ENCODE data around the gene GLT1D1.

GLT1D1 gene

DNA sequence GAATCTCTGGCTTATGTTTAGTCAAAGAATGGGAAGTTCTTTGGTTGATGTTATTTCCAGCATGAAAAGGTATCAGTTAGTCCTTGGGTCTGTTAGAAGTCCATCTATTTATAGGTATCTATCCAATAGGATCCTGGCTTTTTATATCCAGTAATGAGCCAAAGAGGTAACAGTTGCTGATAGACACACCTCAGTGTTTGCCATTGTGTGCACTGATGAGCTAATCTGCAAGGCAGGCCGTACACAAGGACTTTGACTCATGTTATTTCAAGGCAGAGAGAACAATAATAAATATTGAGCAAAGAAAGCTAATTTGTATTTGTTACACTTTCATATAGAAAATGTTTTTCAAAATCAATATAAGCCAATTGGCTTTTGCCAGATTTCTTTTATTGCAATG is 56.4 kb downstream of the GLT1D1 start:
- no peak for DNase-seq (ENCODE audit: extremely low read depth in 1 of 2, low read depth in 1 of 2)

DNA sequence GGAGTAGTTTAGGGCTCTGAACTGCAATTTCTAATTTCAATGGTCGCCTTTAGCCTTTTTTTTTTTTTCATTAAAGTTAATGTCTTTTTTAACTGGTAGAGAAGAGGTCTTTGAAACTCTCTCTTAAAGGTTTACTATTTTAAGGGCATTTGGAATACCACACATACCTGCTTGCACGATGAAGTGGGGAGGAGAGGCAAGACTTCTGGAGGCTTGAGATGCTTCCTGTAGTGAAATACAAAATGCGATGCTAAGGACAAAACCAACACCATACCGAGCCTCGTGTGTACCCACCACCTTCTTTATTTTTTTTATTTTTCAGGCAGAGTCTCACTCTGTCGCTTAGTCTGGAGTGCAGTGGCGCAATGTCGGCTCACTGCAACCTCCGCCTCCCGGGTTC is 57.4 kb downstream of the GLT1D1 start:
- DNase-seq (ENCODE audit: extremely low read depth in 1 of 2, low read depth in 1 of 2) = no peak

DNA sequence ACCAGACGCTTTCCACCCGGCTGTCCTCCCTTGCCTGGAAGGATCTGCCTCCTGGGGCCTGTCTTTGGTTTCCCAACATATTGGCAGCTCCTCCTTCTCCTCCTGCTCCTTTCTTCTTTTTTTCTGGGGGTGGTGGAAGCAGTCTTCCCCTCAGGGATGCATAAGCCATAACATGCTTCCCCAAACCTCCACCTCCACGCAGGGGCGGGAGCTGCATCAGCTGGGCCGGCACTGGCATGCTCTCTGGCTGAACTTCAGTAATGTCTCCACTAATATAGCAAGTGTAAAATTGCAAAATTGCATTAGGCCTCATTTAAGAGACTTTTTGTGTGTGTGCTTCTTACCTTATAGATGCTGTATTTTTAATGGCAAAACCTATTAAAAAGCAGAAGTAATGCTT is 58.6 kb downstream of the GLT1D1 start:
- no peak for DNase-seq (ENCODE audit: extremely low read depth in 1 of 2, low read depth in 1 of 2)

DNA sequence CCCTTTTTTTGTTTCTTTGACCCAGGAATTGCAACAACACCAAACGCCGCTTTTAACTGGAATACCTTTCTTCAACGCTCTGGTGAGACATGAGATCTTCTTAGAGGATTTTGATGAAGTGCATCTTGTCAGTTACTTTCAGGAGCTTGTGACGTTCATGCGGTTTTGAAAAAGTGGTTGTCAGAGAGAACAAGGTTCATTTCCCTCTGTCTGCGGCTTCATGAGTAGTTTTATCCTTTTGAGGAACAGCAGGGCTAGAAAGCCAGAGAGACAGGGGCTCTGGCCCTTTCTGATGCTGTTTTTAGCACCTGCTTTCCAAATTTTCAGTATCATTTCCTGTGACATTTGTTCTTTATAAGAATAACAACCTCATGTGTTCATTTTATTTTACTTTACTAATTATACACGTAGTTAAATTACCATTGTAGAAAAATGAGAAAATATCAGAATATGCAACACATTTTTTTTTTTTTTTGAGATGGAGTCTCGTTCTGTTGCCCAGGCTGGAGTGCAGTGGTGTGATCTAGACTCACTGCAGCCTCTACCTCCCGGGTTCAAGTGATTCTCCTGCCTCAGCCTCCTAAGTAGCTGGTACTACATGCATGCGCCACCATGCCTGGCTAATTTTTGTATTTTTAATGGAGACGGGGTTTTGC is 61.8 kb downstream of the GLT1D1 start:
- no peak for DNase-seq (ENCODE audit: extremely low read depth in 1 of 2, low read depth in 1 of 2)

DNA sequence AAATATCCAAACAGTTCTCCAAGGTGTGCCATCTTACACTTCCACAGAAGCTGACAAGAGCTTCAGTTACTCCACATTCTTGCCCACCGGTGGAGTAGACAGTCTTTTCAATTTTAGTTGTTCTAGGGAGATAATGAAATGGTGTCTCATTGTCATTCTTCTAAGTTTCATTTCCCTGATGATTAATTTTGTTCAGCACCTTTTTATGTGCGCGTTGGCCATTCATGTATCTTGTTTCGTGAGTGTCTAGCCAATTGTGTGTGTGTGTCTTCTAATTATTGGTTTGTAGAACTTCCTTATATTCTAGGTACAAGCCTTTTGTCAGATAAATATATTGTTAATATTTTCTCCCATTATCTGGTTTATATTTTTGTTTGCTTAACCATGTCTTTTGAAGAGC is 63.1 kb downstream of the GLT1D1 start:
- DNase-seq (ENCODE audit: extremely low read depth in 1 of 2, low read depth in 1 of 2) = no peak

DNA sequence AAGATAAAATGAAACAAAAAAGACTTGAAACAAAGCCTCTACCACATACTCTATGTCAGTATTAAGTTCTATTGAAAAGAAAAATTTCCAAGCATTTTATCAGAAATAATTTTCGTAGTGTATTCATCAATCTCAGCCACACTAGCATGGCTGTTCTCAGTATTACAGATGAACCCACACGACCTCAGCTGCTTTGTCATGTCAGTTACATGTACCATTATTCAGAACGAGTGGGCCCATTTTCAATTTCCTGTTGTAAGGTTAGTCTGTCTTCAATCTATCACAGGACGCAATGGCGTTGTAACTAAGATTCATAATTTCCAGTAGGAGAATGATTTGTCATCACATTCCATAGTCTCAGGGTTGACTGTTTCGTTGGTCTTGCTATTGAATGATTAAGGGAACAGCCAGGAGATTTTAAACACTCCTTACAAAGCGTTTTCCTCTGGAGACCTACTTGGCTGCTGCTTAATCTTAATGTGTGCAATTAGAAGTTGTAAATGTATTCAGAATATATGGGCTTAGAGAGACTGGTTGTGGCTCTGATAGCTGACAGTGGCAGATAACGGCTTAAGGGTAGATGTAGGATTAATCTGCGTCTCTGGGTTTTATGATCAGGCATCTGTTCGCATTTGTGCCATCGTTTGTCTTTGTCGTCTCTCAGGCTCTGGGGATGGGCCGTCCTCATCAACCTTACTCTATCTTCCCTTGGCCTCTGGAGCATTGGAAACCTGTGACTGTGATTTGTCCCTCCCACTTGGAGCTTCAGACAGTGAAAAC is 65.4 kb downstream of the GLT1D1 start:
- DNase-seq (ENCODE audit: extremely low read depth in 1 of 2, low read depth in 1 of 2) = no peak

DNA sequence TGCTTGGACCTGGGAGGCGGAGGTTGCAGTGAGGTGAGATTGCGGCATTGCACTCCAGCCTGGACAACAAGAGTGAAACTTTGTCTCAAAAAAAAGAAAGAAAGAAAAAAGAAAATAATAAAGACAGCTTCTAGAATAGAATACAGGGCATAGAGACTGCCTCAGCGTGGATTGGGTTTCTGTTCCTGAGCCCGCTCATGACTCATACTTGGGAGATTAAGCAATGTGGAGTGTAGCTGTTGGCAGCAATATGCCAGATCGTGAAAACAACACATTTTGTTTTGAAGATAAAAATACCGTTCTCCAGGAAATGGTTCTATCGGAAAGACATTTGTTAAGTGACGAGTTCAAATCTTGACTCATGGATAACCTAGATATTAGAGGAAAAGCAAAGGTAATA is 67.2 kb downstream of the GLT1D1 start:
- DNase-seq (ENCODE audit: extremely low read depth in 1 of 2, low read depth in 1 of 2) = no peak

- DNase-seq (ENCODE audit: extremely low read depth in 1 of 2, low read depth in 1 of 2) = no peak
These were observed 75.1 kb downstream of the GLT1D1 start for GRCh38 chr12:128928361-128928760.

GRCh38 chr12:128929057-128929456 is 75.8 kb downstream of the GLT1D1 start:
- no peak for DNase-seq (ENCODE audit: extremely low read depth in 1 of 2, low read depth in 1 of 2)

DNA sequence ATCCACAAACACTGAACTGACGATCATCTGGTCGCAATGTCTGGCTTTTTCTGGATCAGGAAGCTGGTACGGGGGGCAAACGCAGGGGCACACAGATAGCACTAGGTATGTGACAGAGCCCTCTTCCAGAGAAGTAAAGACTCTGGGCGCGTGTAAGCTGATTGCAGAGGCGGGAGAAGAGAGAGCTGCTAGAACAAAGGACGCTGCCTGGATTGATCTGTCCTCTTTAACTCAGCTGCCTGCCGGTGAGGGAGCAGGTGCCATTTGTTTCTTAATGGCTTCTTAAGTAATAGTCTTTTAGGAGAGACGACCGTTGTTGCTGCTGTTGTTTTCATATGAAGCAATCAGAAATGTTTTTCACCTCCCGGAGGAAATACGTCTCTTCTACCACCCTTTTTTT is 77.3 kb downstream of the GLT1D1 start:
- no peak for DNase-seq (ENCODE audit: extremely low read depth in 1 of 2, low read depth in 1 of 2)

- no peak for DNase-seq (ENCODE audit: extremely low read depth in 1 of 2, low read depth in 1 of 2)
These were observed 79.2 kb downstream of the GLT1D1 start for GRCh38 chr12:128932521-128932920.

- DNase-seq (ENCODE audit: extremely low read depth in 1 of 2, low read depth in 1 of 2) = no peak
These were observed 79.8 kb downstream of the GLT1D1 start for GRCh38 chr12:128933039-128933438.

GRCh38 chr12:128933926-128934325 is 80.6 kb downstream of the GLT1D1 start:
- no peak for DNase-seq (ENCODE audit: extremely low read depth in 1 of 2, low read depth in 1 of 2)

- DNase-seq (ENCODE audit: extremely low read depth in 1 of 2, low read depth in 1 of 2) = no peak
These were observed 85.6 kb downstream of the GLT1D1 start for GRCh38 chr12:128938886-128939285.

- no peak for DNase-seq (ENCODE audit: extremely low read depth in 1 of 2, low read depth in 1 of 2)
These were observed 87.0 kb downstream of the GLT1D1 start for GRCh38 chr12:128940090-128940888.

GRCh38 chr12:128940974-128941373 is 87.7 kb downstream of the GLT1D1 start:
- DNase-seq (ENCODE audit: extremely low read depth in 1 of 2, low read depth in 1 of 2) = no peak

DNA sequence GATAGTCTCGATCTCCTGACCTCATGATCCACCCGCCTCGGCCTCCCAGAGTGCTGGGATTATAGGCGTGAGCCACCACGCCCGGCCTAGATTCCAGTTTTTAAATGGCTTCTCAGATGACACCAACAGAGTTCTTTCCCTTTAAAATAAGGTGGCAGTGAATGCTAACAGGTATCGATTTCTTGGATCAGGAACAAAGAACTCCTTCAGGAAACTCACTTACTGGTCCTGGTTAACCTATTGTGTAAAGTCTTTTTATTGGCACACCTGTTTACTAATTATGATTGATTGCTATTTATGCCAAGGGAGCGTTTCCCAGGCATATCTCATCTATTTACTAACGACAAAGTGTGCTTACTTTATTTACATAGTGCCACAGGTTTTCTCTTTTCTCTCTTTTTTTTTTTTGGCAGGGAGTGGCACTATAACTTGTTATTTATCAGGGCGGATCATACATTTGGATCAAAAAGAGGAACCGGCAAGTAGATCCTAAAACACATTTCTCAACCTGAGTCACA is 89.7 kb downstream of the GLT1D1 start:
- DNase-seq (ENCODE audit: extremely low read depth in 1 of 2, low read depth in 1 of 2) = no peak

DNA sequence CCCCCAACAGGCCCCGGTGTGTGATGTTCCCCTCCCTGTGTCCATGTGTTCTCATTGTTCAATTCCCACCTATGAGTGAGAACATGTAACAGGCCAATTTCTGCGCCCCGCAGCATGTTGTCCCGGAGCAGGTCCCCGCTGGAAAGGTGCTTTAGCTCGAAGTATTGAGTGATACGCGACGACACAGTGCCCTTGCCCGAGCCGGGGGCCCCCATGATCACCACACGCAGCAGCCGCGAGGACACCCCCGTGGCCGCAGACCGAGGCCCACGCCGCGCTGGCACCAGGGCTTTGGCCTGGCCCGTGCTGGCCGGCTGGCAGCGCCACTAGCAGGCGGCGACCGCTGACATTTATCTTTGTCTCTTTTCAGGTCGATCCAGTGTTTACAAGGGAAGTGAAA is 91.7 kb downstream of the GLT1D1 start:
- DNase-seq (ENCODE audit: extremely low read depth in 1 of 2, low read depth in 1 of 2) = no peak

DNA sequence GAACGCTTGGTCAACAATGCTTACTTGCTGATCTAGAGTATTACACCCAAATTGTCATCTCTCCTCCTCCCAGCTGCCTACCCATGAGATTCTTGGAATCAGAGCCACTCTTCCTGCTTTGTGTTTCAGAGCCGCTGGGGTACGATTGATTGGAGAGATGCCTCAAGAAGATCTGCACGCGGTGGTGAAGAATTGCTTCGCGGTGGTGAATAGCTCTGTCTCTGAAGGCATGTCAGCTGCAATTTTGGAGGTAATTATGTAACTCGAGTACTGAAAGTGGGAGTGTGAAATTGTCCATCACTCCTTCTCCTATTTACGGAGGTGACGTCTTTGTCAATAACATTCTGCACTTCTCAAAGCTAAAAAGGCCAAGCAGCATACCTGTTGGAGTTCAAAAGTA is 93.9 kb downstream of the GLT1D1 start:
- DNase-seq (ENCODE audit: extremely low read depth in 1 of 2, low read depth in 1 of 2) = no peak

GRCh38 chr12:128949086-128949485 is 95.8 kb downstream of the GLT1D1 start:
- DNase-seq (ENCODE audit: extremely low read depth in 1 of 2, low read depth in 1 of 2) = no peak

DNA sequence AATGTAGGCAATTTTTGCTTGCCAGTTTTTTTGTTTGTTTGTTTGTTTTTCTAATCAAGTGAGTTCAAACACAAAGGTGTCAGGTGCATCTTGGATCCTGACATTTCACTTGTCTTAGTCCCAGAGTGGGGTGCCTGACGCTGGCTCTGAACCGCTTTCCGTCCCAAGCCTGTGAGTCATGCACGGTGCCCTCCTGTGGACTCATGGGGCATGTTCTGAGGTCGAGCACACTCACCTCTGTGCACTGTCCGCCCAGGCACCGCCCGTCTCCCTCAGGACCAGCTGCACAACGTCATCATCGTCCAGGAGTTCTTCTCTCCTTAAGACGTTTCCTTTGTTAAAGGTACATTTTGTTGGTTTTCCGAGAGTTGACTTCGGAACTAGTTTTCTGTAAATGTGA is 98.2 kb downstream of the GLT1D1 start:
- DNase-seq (ENCODE audit: extremely low read depth in 1 of 2, low read depth in 1 of 2) = no peak

DNA sequence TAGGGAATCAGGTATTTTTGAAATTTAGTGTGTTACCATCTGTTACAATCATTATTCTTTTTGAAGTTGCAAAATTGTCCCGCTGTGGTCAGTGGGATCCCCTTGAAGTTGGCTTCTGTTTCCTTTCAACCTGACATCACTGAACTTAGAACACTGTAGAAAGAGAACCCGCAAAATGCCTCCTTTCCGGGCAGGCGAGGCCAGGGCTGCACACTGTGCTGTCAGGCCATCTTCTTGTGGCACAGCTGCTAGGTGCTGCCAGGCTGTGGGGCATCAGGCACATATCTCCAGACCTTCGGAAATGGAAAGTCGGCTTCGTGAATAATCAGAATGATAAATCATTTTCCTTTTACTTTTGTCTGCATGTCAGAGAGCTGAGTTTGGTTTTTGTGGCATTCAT is 103.5 kb downstream of the GLT1D1 start:
- DNase-seq (ENCODE audit: extremely low read depth in 1 of 2, low read depth in 1 of 2) = no peak
